HepG2 (cell line): ENCODE measurements around the gene OR51G1.

Source experiments
- CBX5 ChIP-seq: sonication (generic); formaldehyde crosslinking; IDR thresholded peaks from 2 replicates; pipeline ENCODE4 v1.4.0; 2020; ENCODE audit warnings: missing genetic modification reagents, borderline replicate concordance
- MAX ChIP-seq: IDR thresholded peaks from 2 replicates; pipeline ENCODE4 v1.6.1; 2012; ENCODE audit warnings: inconsistent platforms
- RFX5 ChIP-seq: IDR thresholded peaks from 2 replicates; pipeline ENCODE4 v1.6.1; 2011; ENCODE audit warnings: low read depth, low read length, improper control_type of control experiment

- TF ChIP-seq RFX5 (no peak), CBX5 (CRISPR knock-in tag) (no peak), MAX (no peak)
Measured at GRCh38 chr11:4921796-4922195, 2.3 kb downstream of the OR51G1 start.
